UCSD-AML1 (cell line): ENCODE measurements around the gene CAMK2A.

Experiments
- DNase-seq: peaks from one replicate; lab custom pipeline; 2025; ENCODE audit not compliant: unreplicated experiment; lab: John Stamatoyannopoulos, UW

CAMK2A gene

GRCh38 chr5:150172145-150172544, 117.4 kb downstream of the CAMK2A start:
- no peak for DNase-seq
